K562 (cell line): ENCODE data around the gene SRP72. TPM values are rescaled to one million over a fixed set of nuclear protein-coding genes. Genes with fewer than 3 reads are reported as not detected.

Experiments
- ARHGAP35 ChIP-seq: fragments of 450-650 bp; IDR thresholded peaks from 2 replicates; pipeline ENCODE4 v1.6.1; 2018; ENCODE audit not compliant: partially characterized antibody
- BACH1 ChIP-seq: fragments of 200-800 bp; sonication (Bioruptor generic); IDR thresholded peaks from 2 replicates; pipeline ENCODE4 v1.6.1; 2016; ENCODE audit warnings: missing genetic modification characterization, missing compliant biosample characterization
- CBX5 ChIP-seq: IDR thresholded peaks from 2 replicates; pipeline ENCODE4 v1.6.1; 2014; ENCODE audit warnings: low read depth, borderline replicate concordance
- DLX4 ChIP-seq: fragments of 250-450 bp; sonication (Bioruptor Pico); IDR thresholded peaks from 2 replicates; pipeline ENCODE4 v1.6.1; 2021; ENCODE audit warnings: mild to moderate bottlenecking
- DNMT1 ChIP-seq: fragments of 450-650 bp; IDR thresholded peaks from 2 replicates; pipeline ENCODE4 v1.6.1; 2016; ENCODE audit warnings: antibody characterized with exemption, mild to moderate bottlenecking
- ELF2 ChIP-seq: fragments of 250-450 bp; sonication (Bioruptor Pico); IDR thresholded peaks from 2 replicates; pipeline ENCODE4 v1.5.0; 2021; ENCODE audit warnings: mild to moderate bottlenecking
- EP300 ChIP-seq: IDR thresholded peaks from 2 replicates; pipeline ENCODE4 v1.6.1; 2012; ENCODE audit warnings: low read length, improper control_type of control experiment
- FOSL1 ChIP-seq: fragments of 200-800 bp; sonication (Bioruptor generic); conservative IDR thresholded peaks from 2 replicates; pipeline ENCODE4 v1.6.1; 2016; ENCODE audit warnings: missing genetic modification characterization, missing compliant biosample characterization
- FOXJ2 ChIP-seq: fragments of 200-800 bp; sonication (Bioruptor generic); IDR thresholded peaks from 2 replicates; pipeline ENCODE4 v1.6.1; 2016; ENCODE audit warnings: missing genetic modification characterization, missing compliant biosample characterization
- KDM2B ChIP-seq: fragments of 250-450 bp; sonication (Bioruptor Pico); IDR thresholded peaks from 2 replicates; pipeline ENCODE4 v1.8.0; 2021; ENCODE audit warnings: mild to moderate bottlenecking, moderate library complexity
- L3MBTL2 ChIP-seq: fragments of 450-650 bp; IDR thresholded peaks from 2 replicates; pipeline ENCODE4 v1.6.1; 2016; ENCODE audit warnings: mild to moderate bottlenecking, moderate library complexity
- MEIS2 ChIP-seq: fragments of 450-650 bp; IDR thresholded peaks from 2 replicates; pipeline ENCODE4 v1.6.1; 2014; ENCODE audit warnings: mild to moderate bottlenecking; ENCODE audit not compliant: partially characterized antibody
- NFE2 ChIP-seq: IDR thresholded peaks from 2 replicates; pipeline ENCODE4 v1.6.1; 2014; ENCODE audit warnings: antibody characterized with exemption, low read depth
- NR2C1 ChIP-seq, 2 experiments: fragments of 450-650 bp; IDR thresholded peaks; 2 replicates each; pipeline ENCODE4 v1.6.1; 2017; ENCODE audit warnings: mild to moderate bottlenecking in 2 of 2, antibody characterized with exemption in 1 of 2, inconsistent platforms in 1 of 2, missing compliant biosample characterization in 1 of 2, missing genetic modification characterization in 1 of 2
- NUFIP1 ChIP-seq: fragments of 450-650 bp; IDR thresholded peaks from 2 replicates; pipeline ENCODE4 v1.6.1; 2018; ENCODE audit not compliant: partially characterized antibody
- RAD21 ChIP-seq, 2 experiments: fragments of 250-450 bp in 1 of 2; fragments of 450-650 bp in 1 of 2; sonication (Bioruptor Pico) in 1 of 2; formaldehyde crosslinking in 1 of 2; IDR thresholded peaks in 1 of 2; conservative IDR thresholded peaks in 1 of 2; 2 replicates each; pipeline versions ENCODE4 v1.4.0 to v1.8.0; 2020 to 2022; ENCODE audit warnings: mild to moderate bottlenecking in 2 of 2, moderate library complexity in 1 of 2
- RBM25 ChIP-seq: fragments of 200-400 bp; formaldehyde crosslinking; IDR thresholded peaks from 2 replicates; pipeline ENCODE4 v1.6.1; 2018; ENCODE audit warnings: low read length, low read depth, moderate library complexity; ENCODE audit not compliant: severe bottlenecking
- SLC30A9 ChIP-seq: fragments of 250-450 bp; sonication (Bioruptor Pico); IDR thresholded peaks from 2 replicates; pipeline ENCODE4 v1.8.0; 2022; ENCODE audit warnings: mild to moderate bottlenecking, moderate library complexity
- SMARCA5 ChIP-seq: fragments of 450-650 bp; IDR thresholded peaks from 2 replicates; pipeline ENCODE4 v1.6.1; 2016
- SRSF3 ChIP-seq: fragments of 200-400 bp; formaldehyde crosslinking; IDR thresholded peaks from 2 replicates; pipeline ENCODE4 v1.6.1; 2016; ENCODE audit warnings: mild to moderate bottlenecking, low read length, moderate library complexity; ENCODE audit not compliant: insufficient read depth
- TAF1 ChIP-seq: IDR thresholded peaks from 2 replicates; pipeline ENCODE4 v1.6.1; 2011; ENCODE audit warnings: mild to moderate bottlenecking, low read length, moderate library complexity; ENCODE audit not compliant: insufficient read depth, control insufficient read depth, severe bottlenecking; ENCODE audit errors: extremely low read depth
- XRCC3 ChIP-seq: fragments of 450-650 bp; IDR thresholded peaks from 2 replicates; pipeline ENCODE4 v1.6.1; 2017; ENCODE audit warnings: mild to moderate bottlenecking, moderate library complexity
- XRCC4 ChIP-seq: IDR thresholded peaks from one replicate; pipeline ENCODE4 v1.6.1; 2011; ENCODE audit not compliant: insufficient read depth, insufficient read length; ENCODE audit errors: extremely low read depth
- ZFP1 ChIP-seq: fragments of 450-650 bp; formaldehyde crosslinking; IDR thresholded peaks from 2 replicates; pipeline ENCODE4 v1.4.0; 2020; ENCODE audit warnings: mild to moderate bottlenecking, mixed read lengths
- polyA plus RNA-seq, 8 experiments: library from polyadenylated mRNA; depleted of rRNA in 4 of 8; stranded (reverse) in 5 of 8; unstranded in 3 of 8; fragments of >200 nt; fragmentation: Nextera tagmentation in 2 of 8; fragmentation: Illumina TruSeq in 1 of 8; extraction: Ambion mirVana in 2 of 8; extraction: Trizol in 1 of 8; gene quantifications; 2 replicates each; pipeline versions ENCODE4 v1.2.1 to v1.2.3, GENCODE V29; 2011 to 2014; ENCODE audit warnings: inconsistent platforms in 1 of 8, missing spikeins in 1 of 8
- total RNA-seq, 7 experiments: library from RNA; depleted of rRNA in 6 of 7; stranded (reverse); fragments of >200 nt in 6 of 7; fragmentation: Illumina TruSeq in 2 of 7; extraction: Trizol in 2 of 7; gene quantifications; 2 replicates each; pipeline versions ENCODE4 v1.2.1 to v1.2.3, GENCODE V29; 2011 to 2021; ENCODE audit warnings: low replicate concordance in 1 of 7
- TF ChIP-seq, protein P1 (sequence below), 2 experiments: fragments of 250-450 bp in 1 of 2; fragments of 450-650 bp in 1 of 2; sonication (Bioruptor Pico) in 1 of 2; IDR thresholded peaks; 2 replicates each; pipeline versions ENCODE4 v1.6.1 to v1.8.0; 2016 to 2021; ENCODE audit warnings: mild to moderate bottlenecking in 2 of 2, moderate library complexity in 2 of 2, missing compliant biosample characterization in 1 of 2, missing genetic modification characterization in 1 of 2
- TF ChIP-seq, protein P2 (sequence below): fragments of 450-650 bp; IDR thresholded peaks from 2 replicates; pipeline ENCODE4 v1.6.1; 2016; ENCODE audit warnings: mild to moderate bottlenecking

Gene SRP72
- total and polyA plus RNA-seq, 9 of the 15 experiments (the other 6 are each of a cell fraction or from before 2014, with no cell fraction given), result 124 to 341 (median 202) TPM

DNA sequence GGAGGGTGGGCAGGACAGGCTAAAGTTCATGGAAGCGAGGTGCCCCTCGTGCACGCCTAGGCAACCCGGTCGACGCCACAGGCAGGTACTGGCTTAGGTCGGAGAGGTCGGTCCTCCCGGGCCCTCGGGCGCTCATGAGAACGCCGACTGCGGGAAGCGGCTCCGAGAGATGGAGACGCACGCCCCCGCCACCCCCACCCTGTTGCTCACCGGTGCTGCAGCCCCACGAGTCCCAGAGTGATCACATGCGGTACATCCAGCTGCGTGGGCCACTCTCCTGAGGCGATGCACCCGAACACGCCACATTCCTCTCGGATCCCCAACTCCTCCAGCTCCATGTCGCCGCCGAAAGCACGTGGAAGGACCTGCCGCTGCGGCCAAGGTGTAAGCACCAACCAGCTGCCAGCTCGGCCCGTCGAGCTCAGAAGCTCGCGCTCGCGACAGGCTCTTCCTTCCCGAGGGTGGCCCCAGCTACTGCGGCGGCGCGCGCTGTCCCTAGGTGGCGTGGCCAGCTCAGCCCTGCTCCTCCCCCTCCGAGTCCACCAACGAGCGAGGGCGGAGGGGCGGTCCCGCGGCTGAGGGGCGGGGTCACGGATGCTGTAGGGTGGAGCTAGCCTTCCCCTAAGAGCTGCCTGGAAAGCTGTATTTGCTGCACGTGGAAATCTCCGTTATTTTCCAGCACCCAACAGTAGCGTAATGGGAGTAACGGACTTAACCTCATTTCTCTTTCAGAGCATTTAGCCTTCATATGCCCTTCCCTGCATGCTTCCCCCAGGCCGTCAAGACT, 32.1 kb upstream of the SRP72 start, which contains the start of gene PPAT (continued):
- no peak for TF ChIP-seq DLX4 (CRISPR knock-in tag)
- no peak for TF ChIP-seq RAD21 (CRISPR knock-in tag; conservative IDR thresholded peaks at IDR 0.05 in 1 of 2, IDR thresholded peaks at IDR 0.05 in 1 of 2)
- TF ChIP-seq XRCC3, result no peak
- no peak for TF ChIP-seq ARHGAP35
- 0 out of 2 replicates have a peak, but pooled peaks have one; percentile 53 for TF ChIP-seq KDM2B
- TF ChIP-seq SRSF3, result no peak
- TF ChIP-seq CBX5, result no peak
- no peak for TF ChIP-seq RBM25
- no peak for TF ChIP-seq XRCC4
- no peak for TF ChIP-seq EP300
- TF ChIP-seq NFE2, result no peak
- TF ChIP-seq BACH1 (tag), result no peak
- TF ChIP-seq DNMT1, result no peak
- TF ChIP-seq L3MBTL2, result peak; percentile 98
- no peak for TF ChIP-seq MEIS2
- TF ChIP-seq, protein P1, sequence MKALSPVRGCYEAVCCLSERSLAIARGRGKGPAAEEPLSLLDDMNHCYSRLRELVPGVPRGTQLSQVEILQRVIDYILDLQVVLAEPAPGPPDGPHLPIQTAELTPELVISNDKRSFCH (CRISPR knock-in tag; IDR thresholded peaks at IDR 0.05), result no peak
- TF ChIP-seq, protein P1 (tag; IDR thresholded peaks at IDR 0.05), result no peak
- no peak for TF ChIP-seq FOSL1
- no peak for TF ChIP-seq SLC30A9 (CRISPR knock-in tag)
- TF ChIP-seq NR2C1 (IDR thresholded peaks at IDR 0.05), result no peak
- no peak for TF ChIP-seq NR2C1 (tag; IDR thresholded peaks at IDR 0.05)
- no peak for TF ChIP-seq ZFP1
- peak; percentile 79 for TF ChIP-seq TAF1
- TF ChIP-seq SMARCA5, result peak; percentile 31; the same call in 1 of the 2 replicates
- TF ChIP-seq, protein P2, sequence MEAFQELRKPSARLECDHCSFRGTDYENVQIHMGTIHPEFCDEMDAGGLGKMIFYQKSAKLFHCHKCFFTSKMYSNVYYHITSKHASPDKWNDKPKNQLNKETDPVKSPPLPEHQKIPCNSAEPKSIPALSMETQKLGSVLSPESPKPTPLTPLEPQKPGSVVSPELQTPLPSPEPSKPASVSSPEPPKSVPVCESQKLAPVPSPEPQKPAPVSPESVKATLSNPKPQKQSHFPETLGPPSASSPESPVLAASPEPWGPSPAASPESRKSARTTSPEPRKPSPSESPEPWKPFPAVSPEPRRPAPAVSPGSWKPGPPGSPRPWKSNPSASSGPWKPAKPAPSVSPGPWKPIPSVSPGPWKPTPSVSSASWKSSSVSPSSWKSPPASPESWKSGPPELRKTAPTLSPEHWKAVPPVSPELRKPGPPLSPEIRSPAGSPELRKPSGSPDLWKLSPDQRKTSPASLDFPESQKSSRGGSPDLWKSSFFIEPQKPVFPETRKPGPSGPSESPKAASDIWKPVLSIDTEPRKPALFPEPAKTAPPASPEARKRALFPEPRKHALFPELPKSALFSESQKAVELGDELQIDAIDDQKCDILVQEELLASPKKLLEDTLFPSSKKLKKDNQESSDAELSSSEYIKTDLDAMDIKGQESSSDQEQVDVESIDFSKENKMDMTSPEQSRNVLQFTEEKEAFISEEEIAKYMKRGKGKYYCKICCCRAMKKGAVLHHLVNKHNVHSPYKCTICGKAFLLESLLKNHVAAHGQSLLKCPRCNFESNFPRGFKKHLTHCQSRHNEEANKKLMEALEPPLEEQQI, result no peak
- no peak for TF ChIP-seq FOXJ2 (tag)
- TF ChIP-seq ELF2 (CRISPR knock-in tag), result no peak
- no peak for TF ChIP-seq NUFIP1
